NCI-H2171 treated with DMSO at 0.1 percent for 48 hours (cell line): ENCODE results near the gene CENPT.
"Not testable (repeated sequence)": the region's sequence is repeated elsewhere in the genome, so short reads cannot be mapped to it uniquely, and the experiment has no call there.

Experiments used
- DNase-seq: peaks from one replicate; lab custom pipeline; 2025; lab: John Stamatoyannopoulos, UW

Gene CENPT

GRCh38 chr16:67873435-67874370 lies 26.2 kb upstream of the CENPT start:
- DNase-seq = no peak

GRCh38 chr16:67872631-67873434 lies 25.3 kb upstream of the CENPT start, which contains the start of gene EDC4:
TSS of gene EDC4 (plus strand) at chr16:67873052. CDS start at chr16:67873262, 210 bp downstream.
- peak; percentile 59 for DNase-seq

GRCh38 chr16:67872131-67872630 lies 24.7 kb upstream of the CENPT start:
- DNase-seq = no peak

GRCh38 chr16:67871256-67871655 lies 23.8 kb upstream of the CENPT start:
- DNase-seq = no peak

- DNase-seq = no peak
Measured at GRCh38 chr16:67869653-67870052, 22.2 kb upstream of the CENPT start.

GRCh38 chr16:67868290-67868689 lies 20.8 kb upstream of the CENPT start:
- DNase-seq = no peak

GRCh38 chr16:67865318-67865717 lies 17.8 kb upstream of the CENPT start:
- DNase-seq = peak; percentile 12

GRCh38 chr16:67864594-67864993 lies 17.1 kb upstream of the CENPT start:
- DNase-seq = no peak

GRCh38 chr16:67864044-67864443 lies 16.6 kb upstream of the CENPT start:
- DNase-seq = not testable (repeated sequence)

- no peak for DNase-seq
Measured at GRCh38 chr16:67862623-67863583, 15.4 kb upstream of the CENPT start.

GRCh38 chr16:67861877-67862276 lies 14.4 kb upstream of the CENPT start:
- DNase-seq = no peak

- DNase-seq = no peak
Measured at GRCh38 chr16:67860589-67861398, 13.3 kb upstream of the CENPT start.

GRCh38 chr16:67858500-67858899 lies 11.0 kb upstream of the CENPT start:
- DNase-seq = no peak

GRCh38 chr16:67857547-67858233 lies 10.2 kb upstream of the CENPT start:
- DNase-seq = no peak

GRCh38 chr16:67856927-67857546 lies 9.5 kb upstream of the CENPT start:
- no peak for DNase-seq

GRCh38 chr16:67855789-67856188 lies 8.3 kb upstream of the CENPT start:
- DNase-seq = no peak

- no peak for DNase-seq
Measured at GRCh38 chr16:67853670-67854069, 6.2 kb upstream of the CENPT start.

- DNase-seq = no peak
Measured at GRCh38 chr16:67848118-67848517, 625 bp upstream of the CENPT start.

GRCh38 chr16:67846320-67847063 lies 1.0 kb downstream of the CENPT start, which contains the start of gene NUTF2:
TSS of gene NUTF2 (plus strand) at chr16:67846933. CDS start at chr16:67865131, 18,198 bp downstream.
- DNase-seq = peak; percentile 96
